ENCODE data around the gene TMEM52B. TPM values are rescaled to one million over a fixed set of nuclear protein-coding genes. Genes with fewer than 3 reads are reported as not detected.
"Not testable (repeated sequence)": the region's sequence is repeated elsewhere in the genome, so short reads cannot be mapped to it uniquely, and the experiment has no call there.

Gene TMEM52B
- total RNA-seq, 1 donor, result not detected

DNA sequence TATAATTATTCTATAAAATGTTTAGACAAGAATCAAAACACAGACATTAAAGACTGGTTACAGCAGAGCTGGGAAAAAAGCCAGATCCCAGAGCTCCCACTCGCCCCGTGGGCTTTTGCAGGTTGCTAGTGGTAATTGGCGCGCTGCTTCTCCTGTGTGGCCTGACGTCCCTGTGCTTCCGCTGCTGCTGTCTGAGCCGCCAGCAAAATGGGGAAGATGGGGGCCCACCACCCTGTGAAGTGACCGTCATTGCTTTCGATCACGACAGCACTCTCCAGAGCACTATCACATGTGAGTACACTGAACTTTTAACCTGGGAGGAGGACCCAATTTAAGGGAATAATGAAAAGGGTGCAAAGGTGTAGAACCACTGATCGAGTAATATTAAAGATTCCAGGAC, 7.5 kb downstream of the TMEM52B start:
- Histone ChIP-seq H3K27ac (ENCODE audit: low read depth, low read length) (no peak overlapping the region), H4K20me1 (ENCODE audit: insufficient read depth, low read length) (no peaks in the 10 kb centered on the region), H3K27me3 (ENCODE audit: insufficient read depth, low read length) (peaks cover 3% of the 10 kb centered on the region), H3K4me1 (ENCODE audit: insufficient read depth, low read length) (peaks cover 17% of the 10 kb centered on the region), H3K36me3 (ENCODE audit: insufficient read depth, low read length) (no peaks in the 10 kb centered on the region), H2AFZ (ENCODE audit: low read length) (no peak overlapping the region), H3K4me2 (ENCODE audit: insufficient read depth, low read length) (no peak overlapping the region), H3K9me3 (ENCODE audit: low read depth, low read length) (no peaks in the 10 kb centered on the region), H3K79me2 (ENCODE audit: insufficient read depth, low read length) (no peaks in the 10 kb centered on the region), H3K4me3 (ENCODE audit: insufficient read depth, low read length) (no peak overlapping the region)
- TF ChIP-seq, protein P1, sequence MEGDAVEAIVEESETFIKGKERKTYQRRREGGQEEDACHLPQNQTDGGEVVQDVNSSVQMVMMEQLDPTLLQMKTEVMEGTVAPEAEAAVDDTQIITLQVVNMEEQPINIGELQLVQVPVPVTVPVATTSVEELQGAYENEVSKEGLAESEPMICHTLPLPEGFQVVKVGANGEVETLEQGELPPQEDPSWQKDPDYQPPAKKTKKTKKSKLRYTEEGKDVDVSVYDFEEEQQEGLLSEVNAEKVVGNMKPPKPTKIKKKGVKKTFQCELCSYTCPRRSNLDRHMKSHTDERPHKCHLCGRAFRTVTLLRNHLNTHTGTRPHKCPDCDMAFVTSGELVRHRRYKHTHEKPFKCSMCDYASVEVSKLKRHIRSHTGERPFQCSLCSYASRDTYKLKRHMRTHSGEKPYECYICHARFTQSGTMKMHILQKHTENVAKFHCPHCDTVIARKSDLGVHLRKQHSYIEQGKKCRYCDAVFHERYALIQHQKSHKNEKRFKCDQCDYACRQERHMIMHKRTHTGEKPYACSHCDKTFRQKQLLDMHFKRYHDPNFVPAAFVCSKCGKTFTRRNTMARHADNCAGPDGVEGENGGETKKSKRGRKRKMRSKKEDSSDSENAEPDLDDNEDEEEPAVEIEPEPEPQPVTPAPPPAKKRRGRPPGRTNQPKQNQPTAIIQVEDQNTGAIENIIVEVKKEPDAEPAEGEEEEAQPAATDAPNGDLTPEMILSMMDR (IDR thresholded peaks at IDR 0.05; ENCODE audit: extremely low read depth, low read depth, low read length), result no peak
- no peak for DNase-seq (ENCODE audit: insufficient read length, low spot score, missing footprints)

DNA sequence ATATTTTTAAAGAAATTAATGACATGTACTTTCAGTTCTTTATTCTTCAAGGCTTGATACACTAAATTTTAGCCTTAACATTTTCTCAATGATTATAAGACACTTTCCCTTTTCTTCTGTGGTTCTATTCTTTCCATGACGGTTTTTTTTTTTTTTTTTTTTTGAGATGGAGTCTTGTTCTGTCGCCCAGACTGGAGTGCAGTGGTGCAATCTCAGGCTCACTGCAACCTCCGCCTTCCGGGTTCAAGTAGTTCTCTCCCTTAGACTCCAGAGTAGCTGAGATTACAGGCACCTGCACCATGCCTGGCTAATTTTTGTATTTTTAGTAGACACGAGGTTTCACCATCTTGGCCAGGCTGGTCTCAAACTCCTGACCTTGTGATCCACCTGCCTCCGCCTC, 8.1 kb downstream of the TMEM52B start:
- not testable (repeated sequence) for H3K9me3 ChIP-seq (ENCODE audit: low read depth, low read length); H3K4me2 ChIP-seq (ENCODE audit: insufficient read depth, low read length); H4K20me1 ChIP-seq (ENCODE audit: insufficient read depth, low read length); H3K27ac ChIP-seq (ENCODE audit: low read depth, low read length); H3K4me3 ChIP-seq (ENCODE audit: insufficient read depth, low read length); H3K36me3 ChIP-seq (ENCODE audit: insufficient read depth, low read length); H3K27me3 ChIP-seq (ENCODE audit: insufficient read depth, low read length); H3K79me2 ChIP-seq (ENCODE audit: insufficient read depth, low read length); DNase-seq (ENCODE audit: insufficient read length, low spot score, missing footprints); H2AFZ ChIP-seq (ENCODE audit: low read length)
- H3K4me1 ChIP-seq (ENCODE audit: insufficient read depth, low read length), result peaks cover 24% of the 10 kb centered on the region

DNA sequence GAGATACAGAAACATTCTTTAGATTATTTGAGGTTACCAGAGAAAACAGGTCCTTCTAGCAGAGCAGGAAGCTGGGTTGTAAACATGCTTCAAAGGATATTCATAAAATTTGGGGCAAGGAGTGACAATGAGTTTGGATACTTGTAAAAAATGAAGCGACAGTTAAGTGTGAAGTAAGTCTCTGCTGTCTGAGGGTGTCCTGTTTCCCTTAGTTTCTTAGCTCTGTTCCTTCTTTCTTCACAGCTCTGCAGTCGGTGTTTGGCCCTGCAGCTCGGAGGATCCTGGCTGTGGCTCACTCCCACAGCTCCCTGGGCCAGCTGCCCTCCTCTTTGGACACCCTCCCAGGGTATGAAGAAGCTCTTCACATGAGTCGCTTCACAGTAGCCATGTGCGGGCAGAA, 10.8 kb downstream of the TMEM52B start:
- no peak overlapping the region for H3K4me3 ChIP-seq (ENCODE audit: insufficient read depth, low read length)
- no peak overlapping the region for H2AFZ ChIP-seq (ENCODE audit: low read length)
- H4K20me1 ChIP-seq (ENCODE audit: insufficient read depth, low read length), result no peaks in the 10 kb centered on the region
- H3K4me2 ChIP-seq (ENCODE audit: insufficient read depth, low read length), result no peak overlapping the region
- TF ChIP-seq, protein P1 (IDR thresholded peaks at IDR 0.05; ENCODE audit: extremely low read depth, low read depth, low read length), result no peak
- H3K4me1 ChIP-seq (ENCODE audit: insufficient read depth, low read length), result peaks cover 18% of the 10 kb centered on the region
- peaks cover 3% of the 10 kb centered on the region for H3K27me3 ChIP-seq (ENCODE audit: insufficient read depth, low read length)
- H3K36me3 ChIP-seq (ENCODE audit: insufficient read depth, low read length), result no peaks in the 10 kb centered on the region
- no peaks in the 10 kb centered on the region for H3K79me2 ChIP-seq (ENCODE audit: insufficient read depth, low read length)
- H3K27ac ChIP-seq (ENCODE audit: low read depth, low read length), result no peak overlapping the region
- DNase-seq (ENCODE audit: insufficient read length, low spot score, missing footprints), result peak; percentile 54
- no peaks in the 10 kb centered on the region for H3K9me3 ChIP-seq (ENCODE audit: low read depth, low read length)

DNA sequence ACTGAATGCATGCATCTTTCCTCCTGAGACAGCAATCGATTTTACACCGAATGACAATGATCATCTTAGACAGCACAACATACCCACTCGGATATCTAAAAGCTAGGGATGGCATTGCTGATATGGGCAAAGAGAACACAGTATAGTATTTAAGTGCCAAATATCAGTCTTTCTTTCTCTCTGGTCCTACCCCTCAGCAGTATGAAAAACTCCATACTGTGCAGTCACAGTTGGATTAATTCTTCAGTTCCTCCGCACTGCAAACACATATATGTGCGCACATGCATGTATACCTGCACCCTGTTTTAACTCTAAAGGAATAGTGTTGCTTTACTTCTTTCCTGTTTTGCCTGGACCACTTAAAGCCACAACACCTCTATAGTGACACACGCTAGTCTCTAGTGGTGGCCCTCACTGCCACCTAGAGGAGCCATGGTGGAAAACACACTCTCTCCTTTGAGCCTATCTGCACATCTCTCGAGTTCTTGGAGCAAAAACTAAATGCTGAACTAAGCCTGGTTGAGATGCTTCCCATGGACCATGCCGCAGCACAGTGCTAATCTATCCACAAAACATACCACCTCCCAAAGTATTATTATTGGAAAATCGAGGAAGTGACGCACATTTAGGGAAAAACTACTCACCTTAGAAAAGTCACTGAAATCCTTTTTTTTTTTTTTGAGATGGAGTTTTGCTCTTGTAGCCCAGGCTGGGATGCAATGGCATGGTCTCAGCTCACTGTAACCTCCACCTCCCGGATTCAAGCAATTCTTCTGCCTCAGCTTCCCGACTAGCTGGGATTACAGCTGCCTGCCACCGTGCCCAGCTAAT, 11.9 kb downstream of the TMEM52B start:
- no peak overlapping the region for H3K4me2 ChIP-seq (ENCODE audit: insufficient read depth, low read length)
- DNase-seq (ENCODE audit: insufficient read length, low spot score, missing footprints), result peak; percentile 57
- no peak overlapping the region for H3K4me3 ChIP-seq (ENCODE audit: insufficient read depth, low read length)
- TF ChIP-seq, protein P1 (IDR thresholded peaks at IDR 0.05; ENCODE audit: extremely low read depth, low read depth, low read length), result peak; percentile 72
- H2AFZ ChIP-seq (ENCODE audit: low read length), result no peak overlapping the region
- no peaks in the 10 kb centered on the region for H3K79me2 ChIP-seq (ENCODE audit: insufficient read depth, low read length)
- peaks cover 3% of the 10 kb centered on the region for H3K27me3 ChIP-seq (ENCODE audit: insufficient read depth, low read length)
- H3K36me3 ChIP-seq (ENCODE audit: insufficient read depth, low read length), result no peaks in the 10 kb centered on the region
- no peaks in the 10 kb centered on the region for H4K20me1 ChIP-seq (ENCODE audit: insufficient read depth, low read length)
- peaks cover 16% of the 10 kb centered on the region for H3K4me1 ChIP-seq (ENCODE audit: insufficient read depth, low read length)
- H3K9me3 ChIP-seq (ENCODE audit: low read depth, low read length), result no peaks in the 10 kb centered on the region
- no peak overlapping the region for H3K27ac ChIP-seq (ENCODE audit: low read depth, low read length)
